HG03457 (cell line): ENCODE results near the gene ASB3.
"Not testable (repeated sequence)": the region's sequence is repeated elsewhere in the genome, so short reads cannot be mapped to it uniquely, and the experiment has no call there.

Experiments used
- ATAC-seq: cut with Tn5 transposase; IDR thresholded peaks from one replicate; pipeline ENCODE4 v1.9.1; 2021; ENCODE audit warnings: moderate number of reproducible peaks; ENCODE audit not compliant: unreplicated experiment

ASB3 gene

GRCh38 chr2:53658474-53658873, 128.3 kb downstream of the ASB3 start:
- not testable (repeated sequence) for ATAC-seq

GRCh38 chr2:53655256-53655655, 131.5 kb downstream of the ASB3 start:
- ATAC-seq = no peak

GRCh38 chr2:53654396-53654795, 132.4 kb downstream of the ASB3 start:
- no peak for ATAC-seq

- no peak for ATAC-seq
These were observed 134.6 kb downstream of the ASB3 start for GRCh38 chr2:53652131-53652530.

GRCh38 chr2:53646788-53647187, 140.0 kb downstream of the ASB3 start:
- no peak for ATAC-seq

- no peak for ATAC-seq
These were observed 145.5 kb downstream of the ASB3 start for GRCh38 chr2:53641290-53641689.

GRCh38 chr2:53640466-53640865, 146.3 kb downstream of the ASB3 start:
- ATAC-seq = no peak

- no peak for ATAC-seq
These were observed 150.2 kb downstream of the ASB3 start for GRCh38 chr2:53636596-53636995.

- no peak for ATAC-seq
These were observed 150.6 kb downstream of the ASB3 start for GRCh38 chr2:53636109-53636508.

- no peak for ATAC-seq
These were observed 151.1 kb downstream of the ASB3 start for GRCh38 chr2:53635694-53636093.

GRCh38 chr2:53633441-53633840, 153.3 kb downstream of the ASB3 start:
- ATAC-seq = no peak

- no peak for ATAC-seq
These were observed 154.0 kb downstream of the ASB3 start for GRCh38 chr2:53632714-53633113.

- no peak for ATAC-seq
These were observed 154.7 kb downstream of the ASB3 start for GRCh38 chr2:53632126-53632460.

GRCh38 chr2:53631313-53632125, 155.2 kb downstream of the ASB3 start:
- ATAC-seq = no peak

GRCh38 chr2:53630026-53630606, 156.6 kb downstream of the ASB3 start:
- ATAC-seq = no peak

GRCh38 chr2:53629501-53629900, 157.3 kb downstream of the ASB3 start:
- no peak for ATAC-seq

- no peak for ATAC-seq
These were observed 157.8 kb downstream of the ASB3 start for GRCh38 chr2:53629001-53629400.

- ATAC-seq = no peak
These were observed 164.6 kb downstream of the ASB3 start for GRCh38 chr2:53622141-53622540.

- ATAC-seq = no peak
These were observed 165.8 kb downstream of the ASB3 start for GRCh38 chr2:53620981-53621380.
